PC-9 (cell line): ENCODE data around the gene MESP1.

ENCODE experiments used
- EZH2 ChIP-seq: fragments of 200-600 bp; sonication (generic); IDR thresholded peaks from 2 replicates; pipeline ENCODE4 v1.8.0; 2017; ENCODE audit warnings: antibody characterized with exemption, low read depth
- TF ChIP-seq, protein P1 (sequence below): fragments of 200-600 bp; sonication (generic); conservative IDR thresholded peaks from 2 replicates; pipeline ENCODE4 v1.6.1; 2017; ENCODE audit warnings: mixed run types, antibody characterized with exemption, mild to moderate bottlenecking, moderate library complexity

DNA sequence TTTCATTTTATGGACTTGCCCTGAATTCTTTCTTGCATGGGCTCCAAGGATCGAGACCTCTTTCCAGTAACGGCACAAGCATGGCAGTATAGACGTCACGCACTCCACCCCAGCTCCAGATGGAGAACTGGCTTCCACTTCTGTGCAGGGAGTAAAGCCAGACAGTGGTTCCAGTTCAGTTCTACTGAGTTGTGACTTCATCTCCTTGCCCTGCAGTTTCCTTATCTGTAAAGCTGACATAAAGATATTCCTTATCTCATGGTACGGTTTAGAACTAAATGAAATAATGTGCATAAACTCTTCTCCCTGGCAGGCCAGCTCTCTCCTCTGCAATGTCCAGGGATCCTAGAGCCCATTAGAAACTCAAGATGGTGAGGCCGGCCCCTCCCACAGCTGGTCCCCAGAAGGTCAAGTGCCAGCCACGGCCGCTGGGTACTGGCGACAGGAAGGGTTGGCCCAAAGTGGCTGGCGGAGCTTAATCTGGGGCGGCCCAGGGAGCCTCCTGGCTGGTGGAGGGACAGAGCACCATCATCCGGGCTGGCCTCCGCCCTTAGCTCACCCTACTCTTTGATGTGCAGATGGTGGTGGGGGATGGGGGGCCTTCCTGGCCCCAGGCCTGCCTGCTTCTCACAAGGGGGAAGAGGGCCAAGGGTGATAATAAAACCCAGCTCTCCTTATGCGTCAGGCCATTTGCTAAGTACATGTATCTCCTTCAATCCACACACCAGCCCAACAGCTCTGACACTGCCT is 32.2 kb upstream of the MESP1 start:
- TF ChIP-seq, protein P1, sequence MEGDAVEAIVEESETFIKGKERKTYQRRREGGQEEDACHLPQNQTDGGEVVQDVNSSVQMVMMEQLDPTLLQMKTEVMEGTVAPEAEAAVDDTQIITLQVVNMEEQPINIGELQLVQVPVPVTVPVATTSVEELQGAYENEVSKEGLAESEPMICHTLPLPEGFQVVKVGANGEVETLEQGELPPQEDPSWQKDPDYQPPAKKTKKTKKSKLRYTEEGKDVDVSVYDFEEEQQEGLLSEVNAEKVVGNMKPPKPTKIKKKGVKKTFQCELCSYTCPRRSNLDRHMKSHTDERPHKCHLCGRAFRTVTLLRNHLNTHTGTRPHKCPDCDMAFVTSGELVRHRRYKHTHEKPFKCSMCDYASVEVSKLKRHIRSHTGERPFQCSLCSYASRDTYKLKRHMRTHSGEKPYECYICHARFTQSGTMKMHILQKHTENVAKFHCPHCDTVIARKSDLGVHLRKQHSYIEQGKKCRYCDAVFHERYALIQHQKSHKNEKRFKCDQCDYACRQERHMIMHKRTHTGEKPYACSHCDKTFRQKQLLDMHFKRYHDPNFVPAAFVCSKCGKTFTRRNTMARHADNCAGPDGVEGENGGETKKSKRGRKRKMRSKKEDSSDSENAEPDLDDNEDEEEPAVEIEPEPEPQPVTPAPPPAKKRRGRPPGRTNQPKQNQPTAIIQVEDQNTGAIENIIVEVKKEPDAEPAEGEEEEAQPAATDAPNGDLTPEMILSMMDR, result no peak
- TF ChIP-seq EZH2, result no peak
